Breast epithelium (tissue), 3 donors: ENCODE measurements around the gene MYL12A.
A peak's percentile ranks its signal among the peaks of the same experiment; 100 is the strongest.

Experiments
- CTCF ChIP-seq, 3 donors: fragments of 450-650 bp; IDR thresholded peaks; one replicate each; pipeline ENCODE4 v1.5.1; 2016 to 2017; ENCODE audit warnings: antibody characterized with exemption in 3 of 3, mild to moderate bottlenecking in 3 of 3, moderate library complexity in 3 of 3
- POLR2A ChIP-seq: fragments of 450-650 bp; IDR thresholded peaks from one replicate; pipeline ENCODE4 v1.6.1; 2016; ENCODE audit warnings: antibody characterized with exemption, mild to moderate bottlenecking, moderate library complexity
- POLR2AphosphoS5 ChIP-seq, 3 donors: sonication (generic); formaldehyde crosslinking; IDR thresholded peaks; one replicate each; pipeline ENCODE4 v1.6.1; 2017; ENCODE audit warnings: antibody characterized with exemption in 3 of 3

GRCh38 chr18:3245853-3246634 lies 1.6 kb upstream of the MYL12A start:
- TF ChIP-seq CTCF (IDR thresholded peaks at IDR 0.05) (peak; percentile 85 to 97 (median 95)), POLR2A (peak; percentile 19), POLR2AphosphoS5 (IDR thresholded peaks at IDR 0.05) (peak; percentile 71 to 85 (median 74))
